ENCODE data around the gene DNAI1.

Gene DNAI1

GRCh38 chr9:34490760-34491159 lies 32.2 kb downstream of the DNAI1 start:
- Histone ChIP-seq H3K4me3 (replicated peaks; ENCODE audit: insufficient read depth, low read length) (no peak overlapping the region), H3K27ac (replicated peaks) (no peak overlapping the region), H3K27me3 (ENCODE audit: insufficient read depth, poor library complexity, severe bottlenecking) (peaks cover 19% of the 10 kb centered on the region)
- no peak for DNase-seq (ENCODE audit: low read depth in 1 of 2, low spot score in 1 of 2)
- TF ChIP-seq REST (IDR thresholded peaks at IDR 0.05; ENCODE audit: insufficient replicate concordance, low read depth) (no peak), GABPA (IDR thresholded peaks at IDR 0.05; ENCODE audit: low read depth) (no peak), CTCF (IDR thresholded peaks at IDR 0.05; ENCODE audit: insufficient read depth, low read length) (no peak), POLR2AphosphoS5 (IDR thresholded peaks at IDR 0.05; ENCODE audit: low read depth) (no peak), SPI1 (IDR thresholded peaks at IDR 0.05; ENCODE audit: borderline replicate concordance, low read depth) (no peak)

GRCh38 chr9:34491596-34491995 lies 33.0 kb downstream of the DNAI1 start:
- peaks cover 18% of the 10 kb centered on the region for H3K27me3 ChIP-seq (ENCODE audit: insufficient read depth, poor library complexity, severe bottlenecking)
- TF ChIP-seq POLR2AphosphoS5 (IDR thresholded peaks at IDR 0.05; ENCODE audit: low read depth) (no peak), REST (IDR thresholded peaks at IDR 0.05; ENCODE audit: insufficient replicate concordance, low read depth) (no peak), SPI1 (IDR thresholded peaks at IDR 0.05; ENCODE audit: borderline replicate concordance, low read depth) (no peak), CTCF (IDR thresholded peaks at IDR 0.05; ENCODE audit: insufficient read depth, low read length) (no peak), GABPA (IDR thresholded peaks at IDR 0.05; ENCODE audit: low read depth) (no peak)
- H3K27ac ChIP-seq (replicated peaks), result no peak overlapping the region
- H3K4me3 ChIP-seq (replicated peaks; ENCODE audit: insufficient read depth, low read length), result no peak overlapping the region
- no peak for DNase-seq (ENCODE audit: low read depth in 1 of 2, low spot score in 1 of 2)

GRCh38 chr9:34492051-34492450 lies 33.4 kb downstream of the DNAI1 start:
- H3K27me3 ChIP-seq (ENCODE audit: insufficient read depth, poor library complexity, severe bottlenecking), result peaks cover 15% of the 10 kb centered on the region
- TF ChIP-seq SPI1 (IDR thresholded peaks at IDR 0.05; ENCODE audit: borderline replicate concordance, low read depth) (no peak), REST (IDR thresholded peaks at IDR 0.05; ENCODE audit: insufficient replicate concordance, low read depth) (no peak), POLR2AphosphoS5 (IDR thresholded peaks at IDR 0.05; ENCODE audit: low read depth) (no peak), CTCF (IDR thresholded peaks at IDR 0.05; ENCODE audit: insufficient read depth, low read length) (no peak), GABPA (IDR thresholded peaks at IDR 0.05; ENCODE audit: low read depth) (no peak)
- H3K4me3 ChIP-seq (replicated peaks; ENCODE audit: insufficient read depth, low read length), result no peak overlapping the region
- no peak for DNase-seq (ENCODE audit: low read depth in 1 of 2, low spot score in 1 of 2)
- no peak overlapping the region for H3K27ac ChIP-seq (replicated peaks)
